Mesendoderm (in vitro differentiated cells): ENCODE measurements around the gene AMFR.

Source experiments
- DNase-seq: peaks from one replicate; pipeline ENCODE4 v3.0.0; 2013
- H2AK5ac ChIP-seq: 2 replicates; pipeline ENCODE4 v1.6.1; 2013; ENCODE audit warnings: low read length, inconsistent platforms
- H2BK120ac ChIP-seq: 2 replicates; pipeline ENCODE4 v1.6.1; 2013; ENCODE audit warnings: low read depth, mild to moderate bottlenecking, low read length, moderate library complexity, mixed read lengths
- H2BK15ac ChIP-seq: replicated peaks from 2 replicates; pipeline ENCODE4 v1.6.1; 2013; ENCODE audit warnings: low read depth, mild to moderate bottlenecking, moderate library complexity
- H2BK5ac ChIP-seq: 2 replicates; pipeline ENCODE4 v1.6.1; 2013; ENCODE audit warnings: low read length, inconsistent platforms
- H3K18ac ChIP-seq: 2 replicates; pipeline ENCODE4 v1.6.1; 2013; ENCODE audit warnings: mild to moderate bottlenecking, low read length, mixed read lengths
- H3K23ac ChIP-seq: one replicate; pipeline ENCODE4 v1.6.1; 2013; ENCODE audit warnings: low read length
- H3K27ac ChIP-seq: 2 replicates; pipeline ENCODE4 v1.5.1; 2013; ENCODE audit warnings: low read depth, mild to moderate bottlenecking, inconsistent platforms, low read length, moderate library complexity
- H3K27me3 ChIP-seq: 2 replicates; pipeline ENCODE4 v1.6.1; 2013; ENCODE audit warnings: low read length, control low read depth, mild to moderate bottlenecking, inconsistent platforms; ENCODE audit not compliant: insufficient read depth, poor library complexity
- H3K36me3 ChIP-seq: 2 replicates; pipeline ENCODE4 v1.6.1; 2013; ENCODE audit warnings: low read length, inconsistent platforms; ENCODE audit not compliant: control insufficient read depth, insufficient read depth
- H3K4ac ChIP-seq: one replicate; pipeline ENCODE4 v1.6.1; 2013; ENCODE audit warnings: low read depth, mild to moderate bottlenecking, low read length, moderate library complexity
- H3K4me1 ChIP-seq: 2 replicates; pipeline ENCODE4 v1.6.1; 2013; ENCODE audit warnings: low read depth, low read length, inconsistent platforms; ENCODE audit not compliant: control insufficient read depth
- H3K4me2 ChIP-seq: 2 replicates; pipeline ENCODE4 v1.6.1; 2013; ENCODE audit warnings: low read length
- H3K4me3 ChIP-seq: 2 replicates; pipeline ENCODE4 v1.5.1; 2013; ENCODE audit warnings: mild to moderate bottlenecking, low read length
- H3K56ac ChIP-seq: one replicate; pipeline ENCODE4 v1.6.1; 2013; ENCODE audit warnings: low read length
- H3K79me1 ChIP-seq: 2 replicates; pipeline ENCODE4 v1.6.1; 2013; ENCODE audit warnings: low read length, inconsistent platforms
- H3K79me2 ChIP-seq: 2 replicates; pipeline ENCODE4 v1.6.1; 2013; ENCODE audit warnings: mild to moderate bottlenecking, low read length; ENCODE audit not compliant: control insufficient read depth, insufficient read depth
- H3K9ac ChIP-seq: 2 replicates; pipeline ENCODE4 v1.6.1; 2013; ENCODE audit warnings: low read length, inconsistent platforms
- H4K5ac ChIP-seq: one replicate; pipeline ENCODE4 v1.6.1; 2013; ENCODE audit warnings: low read length
- H4K8ac ChIP-seq: one replicate; pipeline ENCODE4 v1.6.1; 2013; ENCODE audit warnings: low read depth, mild to moderate bottlenecking, control low read depth, low read length, moderate library complexity
- WGBS: extraction: QIAGEN DNeasy Blood & Tissue Kit; methylation state at CpG from one replicate; pipeline ENCODE4 v1.1.7; 2013; ENCODE audit warnings: low lambda C conversion rate, missing lambda C conversion rate; ENCODE audit not compliant: insufficient coverage; ENCODE audit errors: extremely low coverage; 5-methylcytosine and 5-hydroxymethylcytosine counted together

Gene AMFR

DNA sequence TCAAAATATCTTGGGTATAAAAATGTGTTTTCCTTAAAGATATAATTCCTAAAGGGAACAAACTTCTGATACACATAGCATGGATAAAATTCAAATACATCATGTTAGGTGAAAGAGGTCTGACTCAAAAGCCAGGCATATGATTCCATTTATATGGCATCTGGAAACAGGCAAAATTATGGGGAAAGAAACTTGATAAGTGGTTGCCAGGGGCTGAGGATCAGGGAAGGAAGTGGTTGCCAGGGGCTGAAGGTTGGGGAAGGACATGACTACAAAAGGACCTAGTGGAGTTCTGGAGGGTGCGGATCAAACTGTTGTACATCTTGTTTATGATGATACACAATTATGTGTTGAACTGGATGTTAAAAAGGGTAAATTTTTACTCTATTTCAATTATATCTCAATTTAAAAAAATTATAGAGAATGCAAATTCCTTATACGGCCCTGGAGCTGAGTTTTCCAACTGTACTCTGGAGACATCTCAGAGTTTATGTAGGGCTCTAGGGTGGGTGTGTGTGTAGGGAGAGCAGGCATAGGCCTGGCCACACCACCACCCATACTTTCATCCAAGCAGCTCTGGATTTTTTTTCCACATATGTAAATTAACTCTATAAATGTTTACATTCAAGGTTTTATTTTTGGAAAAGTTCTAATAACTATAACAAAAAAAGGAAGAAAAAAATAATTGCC is 55.0 kb downstream of the AMFR start:
- H3K79me1 ChIP-seq = no peaks in the 10 kb centered on the region
- H2BK15ac ChIP-seq = no peak overlapping the region
- H4K5ac ChIP-seq = no peak overlapping the region
- no peaks in the 10 kb centered on the region for H3K27me3 ChIP-seq
- no peak for DNase-seq
- H2AK5ac ChIP-seq = no peak overlapping the region
- no peak overlapping the region for H4K8ac ChIP-seq
- H3K4me1 ChIP-seq = no peaks in the 10 kb centered on the region
- H2BK5ac ChIP-seq = no peak overlapping the region
- no peak overlapping the region for H3K4me3 ChIP-seq
- H3K18ac ChIP-seq = no peak overlapping the region
- H3K27ac ChIP-seq = no peak overlapping the region
- H3K79me2 ChIP-seq = no peaks in the 10 kb centered on the region
- no peak overlapping the region for H3K56ac ChIP-seq
- no CpG with 5 or more reads among the region's 2 CpGs for WGBS
- H3K9ac ChIP-seq = no peak overlapping the region
- no peak overlapping the region for H3K4me2 ChIP-seq
- H2BK120ac ChIP-seq = no peak overlapping the region
- no peak overlapping the region for H3K4ac ChIP-seq
- H3K36me3 ChIP-seq = peaks cover 2% of the 10 kb centered on the region
- H3K23ac ChIP-seq = no peak overlapping the region

DNA sequence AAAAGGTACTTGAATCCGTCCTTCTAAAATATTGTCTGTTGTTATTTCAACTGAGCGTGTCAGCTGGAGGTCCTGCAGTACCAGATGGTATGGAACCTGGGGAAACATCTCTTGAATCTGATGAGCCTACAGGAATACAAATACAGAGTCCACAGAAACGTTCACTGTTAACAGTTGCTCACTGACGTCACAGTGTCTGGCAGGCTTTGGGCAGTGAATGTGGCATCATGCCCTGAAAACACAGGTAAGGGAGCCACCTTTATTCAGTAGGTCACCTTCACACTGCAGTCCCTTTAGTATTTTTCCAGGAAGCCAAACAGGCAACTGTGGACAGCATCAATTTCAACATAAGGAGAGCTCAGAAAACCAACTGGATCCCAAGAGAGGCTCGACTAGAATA is 56.1 kb downstream of the AMFR start:
- H3K56ac ChIP-seq = no peak overlapping the region
- no peak overlapping the region for H4K5ac ChIP-seq
- peaks cover 2% of the 10 kb centered on the region for H3K36me3 ChIP-seq
- no peak overlapping the region for H3K27ac ChIP-seq
- no peak overlapping the region for H2BK120ac ChIP-seq
- no peaks in the 10 kb centered on the region for H3K27me3 ChIP-seq
- H4K8ac ChIP-seq = no peak overlapping the region
- H3K4ac ChIP-seq = no peak overlapping the region
- no peak overlapping the region for H2AK5ac ChIP-seq
- no peak overlapping the region for H3K18ac ChIP-seq
- H2BK15ac ChIP-seq = no peak overlapping the region
- H3K4me3 ChIP-seq = no peak overlapping the region
- no peaks in the 10 kb centered on the region for H3K4me1 ChIP-seq
- H3K79me2 ChIP-seq = no peaks in the 10 kb centered on the region
- H3K79me1 ChIP-seq = no peaks in the 10 kb centered on the region
- H3K9ac ChIP-seq = no peak overlapping the region
- no peak for DNase-seq
- H3K4me2 ChIP-seq = no peak overlapping the region
- no peak overlapping the region for H2BK5ac ChIP-seq
- H3K23ac ChIP-seq = no peak overlapping the region
- no CpG with 5 or more reads among the region's 5 CpGs for WGBS

DNA sequence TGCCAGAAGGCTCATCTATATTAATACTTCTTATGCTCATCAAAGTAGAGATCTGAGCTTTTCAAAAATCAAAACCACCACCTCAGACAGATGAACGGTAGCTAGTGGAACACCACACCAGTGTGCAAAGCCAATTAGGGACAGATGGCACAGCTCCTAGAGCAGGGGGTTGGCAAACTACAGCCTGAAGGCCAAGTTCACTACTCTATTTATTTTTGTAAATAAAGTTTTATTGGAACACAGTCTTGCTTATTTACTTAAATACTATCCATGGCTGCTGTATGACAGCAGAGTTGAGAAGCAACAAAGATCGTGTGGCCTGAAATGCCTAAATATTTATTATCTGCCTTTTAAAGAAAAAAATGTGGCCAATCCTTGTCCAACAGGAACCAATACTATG is 56.8 kb downstream of the AMFR start:
- H3K36me3 ChIP-seq = peaks cover 2% of the 10 kb centered on the region
- WGBS = no CpG with 5 or more reads among the region's 2 CpGs

DNA sequence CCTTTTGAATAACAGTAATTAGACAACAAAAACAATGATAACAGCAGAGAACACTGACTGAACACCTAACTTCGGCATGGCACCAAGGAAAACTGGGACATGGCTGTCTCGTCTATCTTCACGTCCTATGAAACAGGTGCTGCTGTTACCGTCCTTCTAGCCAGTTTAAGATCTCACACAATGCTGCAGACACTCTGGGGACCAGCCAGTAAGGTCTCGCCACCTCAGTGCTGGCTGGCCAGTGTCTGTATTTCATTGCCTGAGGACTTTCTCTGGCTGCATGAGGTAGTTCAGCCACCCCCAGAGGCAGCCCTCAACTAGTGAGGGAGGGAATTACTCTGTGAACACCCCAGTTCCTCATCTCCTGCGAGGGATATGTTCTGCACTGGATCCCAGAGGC is 57.6 kb downstream of the AMFR start:
- no peak overlapping the region for H3K23ac ChIP-seq
- no peak overlapping the region for H3K27ac ChIP-seq
- H2AK5ac ChIP-seq = no peak overlapping the region
- no peaks in the 10 kb centered on the region for H3K79me2 ChIP-seq
- no CpG with 5 or more reads among the region's 6 CpGs for WGBS
- no peak for DNase-seq
- no peak overlapping the region for H3K18ac ChIP-seq
- H3K56ac ChIP-seq = no peak overlapping the region
- no peaks in the 10 kb centered on the region for H3K79me1 ChIP-seq
- no peak overlapping the region for H3K4me2 ChIP-seq
- H2BK5ac ChIP-seq = no peak overlapping the region
- no peak overlapping the region for H3K4me3 ChIP-seq
- no peak overlapping the region for H3K9ac ChIP-seq
- H3K36me3 ChIP-seq = peaks cover 2% of the 10 kb centered on the region
- no peaks in the 10 kb centered on the region for H3K27me3 ChIP-seq
- no peak overlapping the region for H3K4ac ChIP-seq
- no peak overlapping the region for H4K8ac ChIP-seq
- no peak overlapping the region for H2BK15ac ChIP-seq
- no peaks in the 10 kb centered on the region for H3K4me1 ChIP-seq
- no peak overlapping the region for H2BK120ac ChIP-seq
- H4K5ac ChIP-seq = no peak overlapping the region

More for the DNA sequence above, 56.8 kb downstream of the AMFR start:
- Histone ChIP-seq H3K23ac (no peak overlapping the region), H2BK120ac (no peak overlapping the region), H3K56ac (no peak overlapping the region), H2BK5ac (no peak overlapping the region), H2BK15ac (no peak overlapping the region), H3K27ac (no peak overlapping the region), H3K9ac (no peak overlapping the region), H3K4me2 (no peak overlapping the region), H4K5ac (no peak overlapping the region), H3K79me2 (no peaks in the 10 kb centered on the region), H3K79me1 (no peaks in the 10 kb centered on the region), H3K4ac (no peak overlapping the region), H4K8ac (no peak overlapping the region), H3K4me3 (no peak overlapping the region), H3K4me1 (no peaks in the 10 kb centered on the region), H2AK5ac (no peak overlapping the region), H3K27me3 (no peaks in the 10 kb centered on the region), H3K18ac (no peak overlapping the region)
- DNase-seq = no peak

DNA sequence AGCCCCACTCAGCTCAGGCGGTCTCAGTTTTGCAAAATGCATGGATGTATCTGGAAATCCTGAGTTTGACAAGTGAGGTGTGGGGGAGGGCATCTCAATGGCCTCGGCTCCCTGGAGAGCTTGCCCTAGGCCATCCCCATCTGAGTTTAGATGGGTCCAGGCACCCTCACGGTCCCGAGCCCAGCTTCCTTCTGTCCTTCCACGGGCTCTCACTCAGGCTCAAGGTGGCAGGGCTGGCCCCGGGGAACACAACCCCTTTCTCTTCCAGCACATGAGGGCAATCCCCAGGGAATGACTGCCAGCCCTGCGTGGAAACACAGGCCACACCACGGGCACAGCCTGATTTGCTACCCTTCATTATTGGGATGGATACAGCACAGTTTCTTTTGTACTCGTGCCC is 58.4 kb downstream of the AMFR start:
- Histone ChIP-seq H3K4me2 (no peak overlapping the region), H3K56ac (no peak overlapping the region), H2BK120ac (no peak overlapping the region), H3K4ac (no peak overlapping the region), H2BK15ac (no peak overlapping the region), H3K36me3 (peaks cover 2% of the 10 kb centered on the region), H3K9ac (no peak overlapping the region), H3K79me2 (no peaks in the 10 kb centered on the region), H3K79me1 (no peaks in the 10 kb centered on the region), H4K8ac (no peak overlapping the region), H2AK5ac (no peak overlapping the region), H3K23ac (no peak overlapping the region), H3K4me1 (no peaks in the 10 kb centered on the region), H3K18ac (no peak overlapping the region), H2BK5ac (no peak overlapping the region), H4K5ac (no peak overlapping the region), H3K4me3 (no peak overlapping the region), H3K27ac (no peak overlapping the region), H3K27me3 (no peaks in the 10 kb centered on the region)
- DNase-seq = no peak
- no CpG with 5 or more reads among the region's 9 CpGs for WGBS

DNA sequence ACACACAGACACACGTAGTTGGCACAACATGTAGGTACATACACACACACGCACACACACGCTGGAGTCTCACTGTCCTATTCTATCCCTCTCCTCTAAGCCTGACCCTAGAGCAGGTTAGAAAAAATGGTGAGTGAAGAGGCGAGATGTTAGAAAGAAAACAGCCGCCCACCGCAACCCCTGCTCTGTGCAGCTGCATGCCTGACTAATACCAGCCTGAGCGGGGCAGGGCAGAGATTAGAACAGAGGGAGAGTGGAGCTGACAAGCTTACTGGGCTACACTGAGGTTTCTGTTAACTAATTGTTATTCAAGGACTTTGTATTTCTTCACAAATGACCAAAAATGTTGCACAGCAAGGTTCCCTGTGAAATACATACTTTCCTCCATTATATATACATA is 59.8 kb downstream of the AMFR start:
- peaks cover 2% of the 10 kb centered on the region for H3K36me3 ChIP-seq
- no peak overlapping the region for H4K8ac ChIP-seq
- no peak overlapping the region for H2BK15ac ChIP-seq
- no peak for DNase-seq
- no peaks in the 10 kb centered on the region for H3K27me3 ChIP-seq
- H3K56ac ChIP-seq = no peak overlapping the region
- no peak overlapping the region for H2BK5ac ChIP-seq
- no peak overlapping the region for H3K27ac ChIP-seq
- no peak overlapping the region for H4K5ac ChIP-seq
- H3K23ac ChIP-seq = no peak overlapping the region
- H2BK120ac ChIP-seq = no peak overlapping the region
- H3K18ac ChIP-seq = no peak overlapping the region
- H3K9ac ChIP-seq = no peak overlapping the region
- no peak overlapping the region for H2AK5ac ChIP-seq
- H3K4me1 ChIP-seq = no peaks in the 10 kb centered on the region
- H3K4me3 ChIP-seq = no peak overlapping the region
- no peaks in the 10 kb centered on the region for H3K79me2 ChIP-seq
- no CpG with 5 or more reads among the region's 7 CpGs for WGBS
- no peaks in the 10 kb centered on the region for H3K79me1 ChIP-seq
- H3K4me2 ChIP-seq = no peak overlapping the region
- H3K4ac ChIP-seq = no peak overlapping the region
